GM12878 (cell line): ENCODE results near the gene BANP. TPM values are rescaled to one million over a fixed set of nuclear protein-coding genes. Genes with fewer than 3 reads are reported as not detected.

ENCODE experiments used
- ATF3 ChIP-seq: IDR thresholded peaks from 2 replicates; pipeline ENCODE4 v1.6.1; 2011; ENCODE audit warnings: low read depth, mild to moderate bottlenecking, low read length, moderate library complexity, borderline replicate concordance; ENCODE audit errors: extremely low read depth
- BACH1 ChIP-seq: fragments of 450-650 bp; IDR thresholded peaks from 2 replicates; pipeline ENCODE4 v1.6.1; 2017; ENCODE audit warnings: mild to moderate bottlenecking, borderline replicate concordance
- FOXM1 ChIP-seq: IDR thresholded peaks from 2 replicates; pipeline ENCODE4 v1.6.1; 2012; ENCODE audit warnings: low read depth, mild to moderate bottlenecking, inconsistent platforms, low read length, moderate library complexity
- HCFC1 ChIP-seq: fragments of 150-350 bp; IDR thresholded peaks from 2 replicates; pipeline ENCODE4 v1.6.1; 2014; ENCODE audit warnings: low read length
- IKZF2 ChIP-seq, 2 experiments: fragments of 450-650 bp; IDR thresholded peaks; 2 replicates each; pipeline ENCODE4 v1.6.1; 2017; ENCODE audit warnings: mild to moderate bottlenecking in 2 of 2, moderate library complexity in 2 of 2
- IRF4 ChIP-seq: IDR thresholded peaks from 2 replicates; pipeline ENCODE4 v1.6.1; 2011; ENCODE audit warnings: low read depth, low read length
- IRF5 ChIP-seq: fragments of 450-650 bp; IDR thresholded peaks from 2 replicates; pipeline ENCODE4 v1.6.1; 2017; ENCODE audit warnings: borderline replicate concordance
- MEF2B ChIP-seq: fragments of 450-650 bp; IDR thresholded peaks from 2 replicates; pipeline ENCODE4 v1.6.1; 2018; ENCODE audit warnings: mild to moderate bottlenecking, moderate library complexity; ENCODE audit not compliant: partially characterized antibody, poor library complexity, severe bottlenecking
- NBN ChIP-seq: fragments of 450-650 bp; IDR thresholded peaks from 2 replicates; pipeline ENCODE4 v1.6.1; 2016
- NFIC ChIP-seq: IDR thresholded peaks from 2 replicates; pipeline ENCODE4 v1.6.1; 2012; ENCODE audit warnings: low read depth, mild to moderate bottlenecking, inconsistent platforms, low read length, moderate library complexity
- NKRF ChIP-seq: fragments of 450-650 bp; conservative IDR thresholded peaks from 2 replicates; pipeline ENCODE4 v1.6.1; 2017; ENCODE audit warnings: mild to moderate bottlenecking, moderate library complexity
- RAD21 ChIP-seq: IDR thresholded peaks from 2 replicates; pipeline ENCODE4 v1.6.1; 2011; ENCODE audit warnings: mild to moderate bottlenecking, low read depth, low read length, moderate library complexity; ENCODE audit not compliant: insufficient read depth
- SUZ12 ChIP-seq: fragments of 200-600 bp; sonication (generic); IDR thresholded peaks from one replicate; pipeline ENCODE4 v1.6.1; 2018; ENCODE audit warnings: antibody characterized with exemption, mild to moderate bottlenecking; ENCODE audit not compliant: unreplicated experiment
- ZBED1 ChIP-seq: IDR thresholded peaks from 2 replicates; pipeline ENCODE4 v1.6.1; 2016; ENCODE audit warnings: borderline replicate concordance
- ZBTB4 ChIP-seq: fragments of 450-650 bp; formaldehyde crosslinking; IDR thresholded peaks from 2 replicates; pipeline ENCODE4 v1.4.0; 2022; ENCODE audit warnings: mild to moderate bottlenecking, moderate library complexity
- ZNF274 ChIP-seq: IDR thresholded peaks from one replicate; pipeline ENCODE4 v1.8.0; 2011; ENCODE audit not compliant: insufficient read length, insufficient read depth
- ZZZ3 ChIP-seq: IDR thresholded peaks from 2 replicates; pipeline ENCODE4 v1.6.1; 2011; ENCODE audit warnings: low read depth; ENCODE audit not compliant: control insufficient read depth, insufficient read length
- polyA plus RNA-seq, 11 experiments: library from polyadenylated mRNA; depleted of rRNA in 4 of 11; unstranded in 6 of 11; stranded (reverse) in 5 of 11; fragments of >200 nt; fragmentation: Nextera tagmentation in 4 of 11; fragmentation: Illumina TruSeq in 1 of 11; extraction: Ambion mirVana in 4 of 11; extraction: Trizol in 1 of 11; gene quantifications; 1 replicate in 1 of 11; 2 replicates in 10 of 11; pipeline versions ENCODE4 v1.2.1 to v1.2.3, GENCODE V29; 2011 to 2016; ENCODE audit warnings: inconsistent platforms in 2 of 11, missing spikeins in 2 of 11, low read depth in 1 of 11
- total RNA-seq, 4 experiments: library from RNA; depleted of rRNA in 3 of 4; stranded (reverse); fragments of >200 nt in 3 of 4; fragmentation: Illumina TruSeq in 1 of 4; extraction: Trizol in 1 of 4; gene quantifications; 2 replicates each; pipeline versions ENCODE4 v1.2.1 to v1.2.3, GENCODE V29; 2013 to 2021
- TF ChIP-seq, protein P1 (sequence below): fragments of 450-650 bp; IDR thresholded peaks from 2 replicates; pipeline ENCODE4 v1.6.1; 2017; ENCODE audit warnings: mild to moderate bottlenecking, moderate library complexity

The BANP gene
- total and polyA plus RNA-seq, 10 of the 15 experiments (the other 5 are each of a cell fraction or from before 2014, with no cell fraction given), result 3.9 to 21.9 (median 12.2) TPM

DNA sequence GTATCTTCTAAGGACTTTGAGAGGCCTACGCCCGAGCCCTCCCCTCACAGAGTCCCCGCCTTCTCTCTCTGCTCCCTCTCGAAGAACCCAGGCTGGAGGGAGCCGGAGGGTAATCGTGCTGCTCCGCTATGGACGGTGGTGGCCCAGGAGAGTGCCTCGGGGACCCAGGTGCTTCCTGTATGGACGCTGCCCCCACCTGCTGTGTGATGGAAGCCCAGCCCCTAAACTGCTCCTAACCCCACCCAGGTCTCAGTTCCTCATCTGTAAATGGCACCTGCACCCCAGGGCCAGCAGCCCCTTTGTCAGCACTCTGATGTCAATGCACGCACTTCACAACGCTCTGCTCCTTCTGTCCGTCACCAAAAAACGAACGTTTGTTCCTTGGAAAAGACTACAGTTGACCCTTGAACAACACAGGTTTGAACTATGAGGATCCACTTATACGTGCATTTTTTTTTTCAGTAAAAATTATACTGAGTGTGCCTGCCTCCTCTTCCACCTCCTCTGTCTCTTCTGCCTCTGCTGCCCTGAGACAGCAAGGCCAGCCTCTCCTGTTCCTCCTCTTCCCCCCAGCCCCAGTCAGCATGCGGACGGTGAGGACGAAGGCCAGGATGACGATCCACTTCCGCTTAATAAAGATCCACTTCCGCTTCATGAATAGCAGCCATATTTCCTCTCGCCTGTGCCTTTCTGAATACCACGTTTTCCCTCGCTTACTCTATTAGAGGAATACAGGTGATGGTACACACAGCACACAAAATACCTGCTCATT is 118.3 kb downstream of the BANP start (continued):
- no peak for TF ChIP-seq ZBTB4
- no peak for TF ChIP-seq HCFC1
- TF ChIP-seq ZZZ3, result no peak
- TF ChIP-seq BACH1, result peak; percentile 20; the same call in 1 of the 2 replicates
- no peak for TF ChIP-seq SUZ12
- TF ChIP-seq ZNF274, result no peak
- TF ChIP-seq IKZF2 (IDR thresholded peaks at IDR 0.05), result peak; percentile 16 to 36; a peak in 2 of 4 replicates
- TF ChIP-seq IRF5, result no peak
- TF ChIP-seq ZBED1, result no peak
- TF ChIP-seq, protein P1, sequence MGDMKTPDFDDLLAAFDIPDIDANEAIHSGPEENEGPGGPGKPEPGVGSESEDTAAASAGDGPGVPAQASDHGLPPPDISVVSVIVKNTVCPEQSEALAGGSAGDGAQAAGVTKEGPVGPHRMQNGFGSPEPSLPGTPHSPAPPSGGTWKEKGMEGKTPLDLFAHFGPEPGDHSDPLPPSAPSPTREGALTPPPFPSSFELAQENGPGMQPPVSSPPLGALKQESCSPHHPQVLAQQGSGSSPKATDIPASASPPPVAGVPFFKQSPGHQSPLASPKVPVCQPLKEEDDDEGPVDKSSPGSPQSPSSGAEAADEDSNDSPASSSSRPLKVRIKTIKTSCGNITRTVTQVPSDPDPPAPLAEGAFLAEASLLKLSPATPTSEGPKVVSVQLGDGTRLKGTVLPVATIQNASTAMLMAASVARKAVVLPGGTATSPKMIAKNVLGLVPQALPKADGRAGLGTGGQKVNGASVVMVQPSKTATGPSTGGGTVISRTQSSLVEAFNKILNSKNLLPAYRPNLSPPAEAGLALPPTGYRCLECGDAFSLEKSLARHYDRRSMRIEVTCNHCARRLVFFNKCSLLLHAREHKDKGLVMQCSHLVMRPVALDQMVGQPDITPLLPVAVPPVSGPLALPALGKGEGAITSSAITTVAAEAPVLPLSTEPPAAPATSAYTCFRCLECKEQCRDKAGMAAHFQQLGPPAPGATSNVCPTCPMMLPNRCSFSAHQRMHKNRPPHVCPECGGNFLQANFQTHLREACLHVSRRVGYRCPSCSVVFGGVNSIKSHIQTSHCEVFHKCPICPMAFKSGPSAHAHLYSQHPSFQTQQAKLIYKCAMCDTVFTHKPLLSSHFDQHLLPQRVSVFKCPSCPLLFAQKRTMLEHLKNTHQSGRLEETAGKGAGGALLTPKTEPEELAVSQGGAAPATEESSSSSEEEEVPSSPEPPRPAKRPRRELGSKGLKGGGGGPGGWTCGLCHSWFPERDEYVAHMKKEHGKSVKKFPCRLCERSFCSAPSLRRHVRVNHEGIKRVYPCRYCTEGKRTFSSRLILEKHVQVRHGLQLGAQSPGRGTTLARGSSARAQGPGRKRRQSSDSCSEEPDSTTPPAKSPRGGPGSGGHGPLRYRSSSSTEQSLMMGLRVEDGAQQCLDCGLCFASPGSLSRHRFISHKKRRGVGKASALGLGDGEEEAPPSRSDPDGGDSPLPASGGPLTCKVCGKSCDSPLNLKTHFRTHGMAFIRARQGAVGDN, result peak; percentile 43; the same call in 1 of the 2 replicates
- no peak for TF ChIP-seq NKRF
- TF ChIP-seq FOXM1, result 0 out of 2 replicates have a peak, but pooled peaks have one; percentile 27
- TF ChIP-seq IRF4, result peak; percentile 87; the same call in 1 of the 2 replicates
- peak; percentile 37; the same call in 1 of the 2 replicates for TF ChIP-seq NBN
- TF ChIP-seq ATF3, result no peak
- no peak for TF ChIP-seq MEF2B
- no peak for TF ChIP-seq RAD21
- no peak for TF ChIP-seq NFIC
